IPS-18a (cell line): ENCODE data around the gene ARNT2.
"Not testable (repeated sequence)": the region's sequence is repeated elsewhere in the genome, so short reads cannot be mapped to it uniquely, and the experiment has no call there.

Experiments used
- H3K27ac ChIP-seq: one replicate; pipeline ENCODE4 v1.5.1; 2013; ENCODE audit warnings: low read length
- H3K27me3 ChIP-seq: one replicate; pipeline ENCODE4 v1.6.1; 2013; ENCODE audit warnings: mild to moderate bottlenecking, low read length; ENCODE audit not compliant: control insufficient read depth, insufficient read depth
- H3K36me3 ChIP-seq: one replicate; pipeline ENCODE4 v1.6.1; 2013; ENCODE audit warnings: low read depth, low read length; ENCODE audit not compliant: control insufficient read depth
- H3K4me1 ChIP-seq: one replicate; pipeline ENCODE4 v1.6.1; 2013; ENCODE audit warnings: low read depth, low read length; ENCODE audit not compliant: control insufficient read depth
- H3K4me3 ChIP-seq: one replicate; pipeline ENCODE4 v1.5.1; 2013; ENCODE audit warnings: low read length
- H3K9ac ChIP-seq: one replicate; pipeline ENCODE4 v1.6.1; 2013; ENCODE audit warnings: mild to moderate bottlenecking, low read length, moderate library complexity
- H3K9me3 ChIP-seq: one replicate; pipeline ENCODE4 v1.6.1; 2013; ENCODE audit warnings: low read depth, low read length; ENCODE audit not compliant: control insufficient read depth

ARNT2 gene

GRCh38 chr15:80509800-80510199 is 105.6 kb downstream of the ARNT2 start:
- no peaks in the 10 kb centered on the region for H3K27me3 ChIP-seq

GRCh38 chr15:80510985-80511384 is 106.8 kb downstream of the ARNT2 start:
- not testable (repeated sequence) for H3K9ac ChIP-seq, H3K27ac ChIP-seq, H3K4me3 ChIP-seq, H3K4me1 ChIP-seq, H3K36me3 ChIP-seq, H3K27me3 ChIP-seq, H3K9me3 ChIP-seq

More at GRCh38 chr15:80509800-80510199, 105.6 kb downstream of the ARNT2 start:
- H3K9ac ChIP-seq: no peak overlapping the region
- H3K9me3 ChIP-seq: no peaks in the 10 kb centered on the region
- no peaks in the 10 kb centered on the region for H3K36me3 ChIP-seq
- no peak overlapping the region for H3K4me3 ChIP-seq
- H3K4me1 ChIP-seq: no peaks in the 10 kb centered on the region
- H3K27ac ChIP-seq: no peak overlapping the region

- no peak overlapping the region for H3K27ac ChIP-seq
- no peak overlapping the region for H3K9ac ChIP-seq
- H3K27me3 ChIP-seq: no peaks in the 10 kb centered on the region
- H3K4me1 ChIP-seq: no peaks in the 10 kb centered on the region
- no peaks in the 10 kb centered on the region for H3K36me3 ChIP-seq
- H3K9me3 ChIP-seq: no peaks in the 10 kb centered on the region
- H3K4me3 ChIP-seq: no peak overlapping the region
Measured at GRCh38 chr15:80512726-80513660, 108.8 kb downstream of the ARNT2 start.

- Histone ChIP-seq H3K4me1 (no peaks in the 10 kb centered on the region), H3K9me3 (no peaks in the 10 kb centered on the region), H3K9ac (no peak overlapping the region), H3K27ac (no peak overlapping the region), H3K4me3 (no peak overlapping the region), H3K27me3 (no peaks in the 10 kb centered on the region), H3K36me3 (no peaks in the 10 kb centered on the region)
Measured at GRCh38 chr15:80514071-80514780, 110.0 kb downstream of the ARNT2 start.

GRCh38 chr15:80517290-80517689 is 113.1 kb downstream of the ARNT2 start:
- no peak overlapping the region for H3K9ac ChIP-seq
- no peaks in the 10 kb centered on the region for H3K9me3 ChIP-seq
- no peaks in the 10 kb centered on the region for H3K4me1 ChIP-seq
- no peak overlapping the region for H3K4me3 ChIP-seq
- no peaks in the 10 kb centered on the region for H3K27me3 ChIP-seq
- no peaks in the 10 kb centered on the region for H3K36me3 ChIP-seq
- no peak overlapping the region for H3K27ac ChIP-seq

- Histone ChIP-seq H3K9me3 (no peaks in the 10 kb centered on the region), H3K36me3 (no peaks in the 10 kb centered on the region), H3K9ac (no peak overlapping the region), H3K4me1 (no peaks in the 10 kb centered on the region), H3K27ac (no peak overlapping the region), H3K4me3 (no peak overlapping the region), H3K27me3 (no peaks in the 10 kb centered on the region)
Measured at GRCh38 chr15:80518522-80518921, 114.3 kb downstream of the ARNT2 start.

- Histone ChIP-seq H3K27ac (no peak overlapping the region), H3K4me1 (no peaks in the 10 kb centered on the region), H3K9me3 (no peaks in the 10 kb centered on the region)
Measured at GRCh38 chr15:80523746-80524145, 119.6 kb downstream of the ARNT2 start.

GRCh38 chr15:80525853-80526252 is 121.7 kb downstream of the ARNT2 start:
- Histone ChIP-seq H3K4me1 (no peaks in the 10 kb centered on the region), H3K9me3 (no peaks in the 10 kb centered on the region), H3K36me3 (no peaks in the 10 kb centered on the region), H3K4me3 (no peak overlapping the region), H3K27ac (no peak overlapping the region), H3K27me3 (no peaks in the 10 kb centered on the region), H3K9ac (no peak overlapping the region)

More at GRCh38 chr15:80523746-80524145, 119.6 kb downstream of the ARNT2 start:
- Histone ChIP-seq H3K9ac (no peak overlapping the region), H3K4me3 (no peak overlapping the region), H3K36me3 (no peaks in the 10 kb centered on the region), H3K27me3 (no peaks in the 10 kb centered on the region)

GRCh38 chr15:80526556-80527340 is 122.6 kb downstream of the ARNT2 start:
- Histone ChIP-seq H3K4me3 (no peak overlapping the region), H3K27ac (no peak overlapping the region), H3K36me3 (no peaks in the 10 kb centered on the region), H3K27me3 (no peaks in the 10 kb centered on the region), H3K9ac (no peak overlapping the region), H3K4me1 (no peaks in the 10 kb centered on the region), H3K9me3 (no peaks in the 10 kb centered on the region)

- Histone ChIP-seq H3K9me3 (no peaks in the 10 kb centered on the region), H3K27me3 (no peaks in the 10 kb centered on the region), H3K36me3 (no peaks in the 10 kb centered on the region), H3K4me1 (no peaks in the 10 kb centered on the region), H3K4me3 (no peak overlapping the region), H3K9ac (no peak overlapping the region), H3K27ac (no peak overlapping the region)
Measured at GRCh38 chr15:80527406-80527805, 123.2 kb downstream of the ARNT2 start.

GRCh38 chr15:80527961-80528360 is 123.8 kb downstream of the ARNT2 start:
- Histone ChIP-seq H3K9me3 (no peaks in the 10 kb centered on the region), H3K4me1 (no peaks in the 10 kb centered on the region), H3K27ac (no peak overlapping the region), H3K27me3 (no peaks in the 10 kb centered on the region), H3K36me3 (no peaks in the 10 kb centered on the region), H3K4me3 (no peak overlapping the region), H3K9ac (no peak overlapping the region)
